Measurements from ENCODE around the gene CLDN4. TPM values are rescaled to one million over a fixed set of nuclear protein-coding genes. Genes with fewer than 3 reads are reported as not detected.

The CLDN4 gene
- polyA plus RNA-seq, 3 donors: 0.01 TPM; not detected in 2

DNA sequence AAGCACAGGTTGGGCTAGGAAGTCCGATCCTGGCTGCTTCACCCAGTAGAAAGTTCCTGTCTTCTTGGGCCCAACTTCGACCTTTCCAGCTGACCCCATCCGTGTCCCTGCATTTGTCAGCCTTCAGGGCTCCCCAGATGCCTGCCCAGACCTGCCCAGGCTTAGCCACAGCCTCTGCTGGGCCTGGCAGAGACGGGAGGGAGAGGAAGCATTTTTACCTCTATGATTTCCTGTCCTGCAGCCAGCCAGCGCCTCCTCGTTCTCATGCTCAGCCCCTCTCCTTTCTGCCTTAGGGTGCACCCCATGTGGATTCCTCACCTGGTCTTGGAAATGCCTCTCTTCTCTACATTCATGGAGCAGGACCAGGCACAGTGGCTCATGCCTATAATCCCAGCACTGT, 7.8 kb downstream of the CLDN4 start:
- Histone ChIP-seq H2AFZ (ENCODE audit: insufficient read depth, low read depth, low read length, poor library complexity, severe bottlenecking) (no peak overlapping the region), H3K27me3 (ENCODE audit: control insufficient read depth in 2 of 2, insufficient read depth in 2 of 2, low read length in 2 of 2) (no peaks in the 10 kb centered on the region), H4K20me1 (ENCODE audit: insufficient read depth, low read length) (no peaks in the 10 kb centered on the region), H3K9ac (ENCODE audit: insufficient read depth, low read length, poor library complexity, severe bottlenecking) (no peak overlapping the region), H3K4me2 (replicated peaks; ENCODE audit: extremely low read depth, low read length, poor library complexity, severe bottlenecking) (no peak overlapping the region), H3K4me3 (replicated peaks in 1 of 3; ENCODE audit: low read depth in 2 of 3, low read length in 3 of 3) (no peak overlapping the region), H3K9me3 (replicated peaks in 1 of 2; ENCODE audit: control insufficient read depth in 1 of 2, insufficient read depth in 1 of 2, low read length in 2 of 2) (no peaks in the 10 kb centered on the region), H3K79me2 (ENCODE audit: insufficient read depth, low read length) (no peaks in the 10 kb centered on the region), H3K36me3 (replicated peaks in 1 of 2; ENCODE audit: control insufficient read depth in 1 of 2, insufficient read depth in 2 of 2, low read length in 2 of 2) (no peaks in the 10 kb centered on the region), H3K4me1 (ENCODE audit: control insufficient read depth in 1 of 2, insufficient read depth in 2 of 2, low read length in 2 of 2) (peaks cover 16 to 17% of the 10 kb centered on the region in 2 donors), H3K27ac (ENCODE audit: low read depth in 1 of 2, low read length in 2 of 2) (no peak overlapping the region)
- Mint-ChIP-seq H3K9me3 (no peaks in the 10 kb centered on the region), H3K27me3 (ENCODE audit: low read depth in 3 of 3) (peaks cover 9 to 13% (median 11%) of the 10 kb centered on the region in 3 donors), H3K27ac (peak overlapping the region in 1 of 7 donors; percentile 28), H3K36me3 (no peaks in the 10 kb centered on the region), H3K4me1 (peaks cover 8% of the 10 kb centered on the region), H3K4me3 (no peak overlapping the region)
- WGBS (ENCODE audit: insufficient coverage): 11% methylated on average over 4 of the region's 6 CpGs
- no peak for DNase-seq
- TF ChIP-seq, protein P1, sequence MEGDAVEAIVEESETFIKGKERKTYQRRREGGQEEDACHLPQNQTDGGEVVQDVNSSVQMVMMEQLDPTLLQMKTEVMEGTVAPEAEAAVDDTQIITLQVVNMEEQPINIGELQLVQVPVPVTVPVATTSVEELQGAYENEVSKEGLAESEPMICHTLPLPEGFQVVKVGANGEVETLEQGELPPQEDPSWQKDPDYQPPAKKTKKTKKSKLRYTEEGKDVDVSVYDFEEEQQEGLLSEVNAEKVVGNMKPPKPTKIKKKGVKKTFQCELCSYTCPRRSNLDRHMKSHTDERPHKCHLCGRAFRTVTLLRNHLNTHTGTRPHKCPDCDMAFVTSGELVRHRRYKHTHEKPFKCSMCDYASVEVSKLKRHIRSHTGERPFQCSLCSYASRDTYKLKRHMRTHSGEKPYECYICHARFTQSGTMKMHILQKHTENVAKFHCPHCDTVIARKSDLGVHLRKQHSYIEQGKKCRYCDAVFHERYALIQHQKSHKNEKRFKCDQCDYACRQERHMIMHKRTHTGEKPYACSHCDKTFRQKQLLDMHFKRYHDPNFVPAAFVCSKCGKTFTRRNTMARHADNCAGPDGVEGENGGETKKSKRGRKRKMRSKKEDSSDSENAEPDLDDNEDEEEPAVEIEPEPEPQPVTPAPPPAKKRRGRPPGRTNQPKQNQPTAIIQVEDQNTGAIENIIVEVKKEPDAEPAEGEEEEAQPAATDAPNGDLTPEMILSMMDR (IDR thresholded peaks at IDR 0.05): no peak
- intact Hi-C loops (cut with micrococcal nuclease): no loop called here

DNA sequence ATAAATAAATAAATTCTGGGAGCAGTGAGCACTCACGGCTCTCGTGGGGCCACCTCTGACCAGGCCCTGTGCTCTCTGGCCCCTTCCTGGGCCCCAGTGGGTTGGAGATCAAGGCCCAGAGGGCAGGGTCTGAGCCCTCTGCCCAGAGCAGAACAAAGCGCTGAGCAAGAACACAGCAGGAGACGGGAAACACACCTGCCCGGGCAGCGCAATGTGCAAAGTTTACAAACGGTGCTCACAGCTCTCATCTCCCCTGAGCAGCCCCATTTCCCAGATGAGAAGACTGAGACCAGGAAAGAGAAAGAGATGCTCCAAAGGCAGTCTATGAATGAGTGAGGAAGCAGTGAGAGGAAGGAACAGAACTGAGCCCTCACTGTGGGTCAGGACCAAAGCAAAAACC, 8.5 kb downstream of the CLDN4 start:
- Histone ChIP-seq H3K27me3 (ENCODE audit: control insufficient read depth in 2 of 2, insufficient read depth in 2 of 2, low read length in 2 of 2) (no peaks in the 10 kb centered on the region), H3K4me1 (ENCODE audit: control insufficient read depth in 1 of 2, insufficient read depth in 2 of 2, low read length in 2 of 2) (peaks cover 23 to 24% of the 10 kb centered on the region in 2 donors), H3K4me2 (replicated peaks; ENCODE audit: extremely low read depth, low read length, poor library complexity, severe bottlenecking) (no peak overlapping the region), H3K9me3 (replicated peaks in 1 of 2; ENCODE audit: control insufficient read depth in 1 of 2, insufficient read depth in 1 of 2, low read length in 2 of 2) (no peaks in the 10 kb centered on the region), H3K4me3 (replicated peaks in 1 of 3; ENCODE audit: low read depth in 2 of 3, low read length in 3 of 3) (no peak overlapping the region), H4K20me1 (ENCODE audit: insufficient read depth, low read length) (no peaks in the 10 kb centered on the region), H3K36me3 (replicated peaks in 1 of 2; ENCODE audit: control insufficient read depth in 1 of 2, insufficient read depth in 2 of 2, low read length in 2 of 2) (no peaks in the 10 kb centered on the region), H3K79me2 (ENCODE audit: insufficient read depth, low read length) (no peaks in the 10 kb centered on the region), H2AFZ (ENCODE audit: insufficient read depth, low read depth, low read length, poor library complexity, severe bottlenecking) (no peak overlapping the region), H3K9ac (ENCODE audit: insufficient read depth, low read length, poor library complexity, severe bottlenecking) (no peak overlapping the region), H3K27ac (ENCODE audit: low read depth in 1 of 2, low read length in 2 of 2) (no peak overlapping the region)
- H3K27me3 Mint-ChIP-seq (ENCODE audit: low read depth in 3 of 3): peaks cover 10 to 15% (median 14%) of the 10 kb centered on the region in 3 donors
- TF ChIP-seq, protein P1 (IDR thresholded peaks at IDR 0.05): no peak
- no peak overlapping the region for H3K4me3 Mint-ChIP-seq
- 98% methylated on average over 4 of the region's 7 CpGs for WGBS (ENCODE audit: insufficient coverage)
- DNase-seq: no peak
- intact Hi-C loops (cut with micrococcal nuclease): no loop called here
- H3K4me1 Mint-ChIP-seq: peaks cover 15% of the 10 kb centered on the region
- H3K27ac Mint-ChIP-seq: no peak overlapping the region
- no peaks in the 10 kb centered on the region for H3K36me3 Mint-ChIP-seq
- no peaks in the 10 kb centered on the region for H3K9me3 Mint-ChIP-seq
